Astrocyte (in vitro differentiated cells and primary cell): ENCODE results near the gene WDR4.

Experiments used
- CTCF ChIP-seq: IDR thresholded peaks from 2 replicates; pipeline ENCODE4 v1.5.1; 2011; ENCODE audit warnings: low read depth, mild to moderate bottlenecking, inconsistent platforms, low read length, moderate library complexity; ENCODE audit not compliant: insufficient read depth
- EZH2 ChIP-seq: IDR thresholded peaks from 2 replicates; pipeline ENCODE4 v1.6.1; 2012; ENCODE audit warnings: mild to moderate bottlenecking, low read length, inconsistent platforms; ENCODE audit not compliant: insufficient read depth

GRCh38 chr21:42918291-42918690 is 39.0 kb upstream of the WDR4 start:
- TF ChIP-seq CTCF = no peak
- no peak for TF ChIP-seq EZH2
